ENCODE data around the gene AMZ1.

DNA sequence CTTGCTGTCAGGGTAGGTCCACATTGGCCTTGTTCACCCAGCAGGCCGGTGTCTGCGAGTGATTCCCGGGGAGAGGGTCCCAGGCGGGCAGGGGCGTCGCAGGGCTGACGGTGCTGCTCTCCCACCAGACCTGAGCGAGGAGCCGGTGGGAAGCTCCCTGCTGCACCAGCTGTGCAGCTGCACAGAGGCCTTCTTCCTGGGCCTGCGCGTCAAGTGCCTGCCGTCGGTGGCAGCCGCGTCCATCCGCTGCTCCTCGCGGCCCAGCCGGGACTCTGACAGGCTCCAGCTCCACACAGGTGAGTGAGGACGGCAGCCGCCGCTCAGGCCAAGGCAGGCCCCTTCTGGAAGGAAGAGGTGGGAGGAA lies 14.6 kb downstream of the AMZ1 start:
- TF ChIP-seq, protein P1, sequence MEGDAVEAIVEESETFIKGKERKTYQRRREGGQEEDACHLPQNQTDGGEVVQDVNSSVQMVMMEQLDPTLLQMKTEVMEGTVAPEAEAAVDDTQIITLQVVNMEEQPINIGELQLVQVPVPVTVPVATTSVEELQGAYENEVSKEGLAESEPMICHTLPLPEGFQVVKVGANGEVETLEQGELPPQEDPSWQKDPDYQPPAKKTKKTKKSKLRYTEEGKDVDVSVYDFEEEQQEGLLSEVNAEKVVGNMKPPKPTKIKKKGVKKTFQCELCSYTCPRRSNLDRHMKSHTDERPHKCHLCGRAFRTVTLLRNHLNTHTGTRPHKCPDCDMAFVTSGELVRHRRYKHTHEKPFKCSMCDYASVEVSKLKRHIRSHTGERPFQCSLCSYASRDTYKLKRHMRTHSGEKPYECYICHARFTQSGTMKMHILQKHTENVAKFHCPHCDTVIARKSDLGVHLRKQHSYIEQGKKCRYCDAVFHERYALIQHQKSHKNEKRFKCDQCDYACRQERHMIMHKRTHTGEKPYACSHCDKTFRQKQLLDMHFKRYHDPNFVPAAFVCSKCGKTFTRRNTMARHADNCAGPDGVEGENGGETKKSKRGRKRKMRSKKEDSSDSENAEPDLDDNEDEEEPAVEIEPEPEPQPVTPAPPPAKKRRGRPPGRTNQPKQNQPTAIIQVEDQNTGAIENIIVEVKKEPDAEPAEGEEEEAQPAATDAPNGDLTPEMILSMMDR (IDR thresholded peaks at IDR 0.05) = no peak
- TF ChIP-seq PREB (CRISPR knock-in tag; IDR thresholded peaks at IDR 0.05; ENCODE audit: borderline replicate concordance) (no peak), CREB1 (CRISPR knock-in tag; IDR thresholded peaks at IDR 0.05) (no peak), ZNF121 (CRISPR knock-in tag; IDR thresholded peaks at IDR 0.05) (no peak), ZNF138 (CRISPR knock-in tag; conservative IDR thresholded peaks at IDR 0.05) (no peak), IRF2 (CRISPR knock-in tag; IDR thresholded peaks at IDR 0.05; ENCODE audit: borderline replicate concordance, low read depth) (no peak), NR2C2 (CRISPR knock-in tag; IDR thresholded peaks at IDR 0.05) (no peak), MXD4 (CRISPR knock-in tag; IDR thresholded peaks at IDR 0.05; ENCODE audit: borderline replicate concordance) (no peak), SP1 (CRISPR knock-in tag; conservative IDR thresholded peaks at IDR 0.05) (no peak)
- TF ChIP-seq, protein P2, sequence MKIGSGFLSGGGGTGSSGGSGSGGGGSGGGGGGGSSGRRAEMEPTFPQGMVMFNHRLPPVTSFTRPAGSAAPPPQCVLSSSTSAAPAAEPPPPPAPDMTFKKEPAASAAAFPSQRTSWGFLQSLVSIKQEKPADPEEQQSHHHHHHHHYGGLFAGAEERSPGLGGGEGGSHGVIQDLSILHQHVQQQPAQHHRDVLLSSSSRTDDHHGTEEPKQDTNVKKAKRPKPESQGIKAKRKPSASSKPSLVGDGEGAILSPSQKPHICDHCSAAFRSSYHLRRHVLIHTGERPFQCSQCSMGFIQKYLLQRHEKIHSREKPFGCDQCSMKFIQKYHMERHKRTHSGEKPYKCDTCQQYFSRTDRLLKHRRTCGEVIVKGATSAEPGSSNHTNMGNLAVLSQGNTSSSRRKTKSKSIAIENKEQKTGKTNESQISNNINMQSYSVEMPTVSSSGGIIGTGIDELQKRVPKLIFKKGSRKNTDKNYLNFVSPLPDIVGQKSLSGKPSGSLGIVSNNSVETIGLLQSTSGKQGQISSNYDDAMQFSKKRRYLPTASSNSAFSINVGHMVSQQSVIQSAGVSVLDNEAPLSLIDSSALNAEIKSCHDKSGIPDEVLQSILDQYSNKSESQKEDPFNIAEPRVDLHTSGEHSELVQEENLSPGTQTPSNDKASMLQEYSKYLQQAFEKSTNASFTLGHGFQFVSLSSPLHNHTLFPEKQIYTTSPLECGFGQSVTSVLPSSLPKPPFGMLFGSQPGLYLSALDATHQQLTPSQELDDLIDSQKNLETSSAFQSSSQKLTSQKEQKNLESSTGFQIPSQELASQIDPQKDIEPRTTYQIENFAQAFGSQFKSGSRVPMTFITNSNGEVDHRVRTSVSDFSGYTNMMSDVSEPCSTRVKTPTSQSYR (CRISPR knock-in tag; IDR thresholded peaks at IDR 0.05) = no peak
- TF ChIP-seq, protein P3, sequence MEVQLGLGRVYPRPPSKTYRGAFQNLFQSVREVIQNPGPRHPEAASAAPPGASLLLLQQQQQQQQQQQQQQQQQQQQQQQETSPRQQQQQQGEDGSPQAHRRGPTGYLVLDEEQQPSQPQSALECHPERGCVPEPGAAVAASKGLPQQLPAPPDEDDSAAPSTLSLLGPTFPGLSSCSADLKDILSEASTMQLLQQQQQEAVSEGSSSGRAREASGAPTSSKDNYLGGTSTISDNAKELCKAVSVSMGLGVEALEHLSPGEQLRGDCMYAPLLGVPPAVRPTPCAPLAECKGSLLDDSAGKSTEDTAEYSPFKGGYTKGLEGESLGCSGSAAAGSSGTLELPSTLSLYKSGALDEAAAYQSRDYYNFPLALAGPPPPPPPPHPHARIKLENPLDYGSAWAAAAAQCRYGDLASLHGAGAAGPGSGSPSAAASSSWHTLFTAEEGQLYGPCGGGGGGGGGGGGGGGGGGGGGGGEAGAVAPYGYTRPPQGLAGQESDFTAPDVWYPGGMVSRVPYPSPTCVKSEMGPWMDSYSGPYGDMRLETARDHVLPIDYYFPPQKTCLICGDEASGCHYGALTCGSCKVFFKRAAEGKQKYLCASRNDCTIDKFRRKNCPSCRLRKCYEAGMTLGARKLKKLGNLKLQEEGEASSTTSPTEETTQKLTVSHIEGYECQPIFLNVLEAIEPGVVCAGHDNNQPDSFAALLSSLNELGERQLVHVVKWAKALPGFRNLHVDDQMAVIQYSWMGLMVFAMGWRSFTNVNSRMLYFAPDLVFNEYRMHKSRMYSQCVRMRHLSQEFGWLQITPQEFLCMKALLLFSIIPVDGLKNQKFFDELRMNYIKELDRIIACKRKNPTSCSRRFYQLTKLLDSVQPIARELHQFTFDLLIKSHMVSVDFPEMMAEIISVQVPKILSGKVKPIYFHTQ (CRISPR knock-in tag; IDR thresholded peaks at IDR 0.05) = no peak
